Mesothelial cell of epicardium (in vitro differentiated cells): ENCODE measurements around the gene OR5M11. TPM values are rescaled to one million over a fixed set of nuclear protein-coding genes. Genes with fewer than 3 reads are reported as not detected.

Experiments
- DNase-seq, 2 experiments: peaks; one replicate each; pipeline ENCODE4 v3.0.0; 2021; ENCODE audit warnings: low spot score in 2 of 2; ENCODE audit not compliant: unreplicated experiment in 2 of 2
- H3K27ac Mint-ChIP-seq: 2 replicates; pipeline ENCODE4 v1.8.0; 2021; ENCODE audit warnings: mixed read lengths
- H3K27me3 Mint-ChIP-seq: 2 replicates; pipeline ENCODE4 v1.8.0; 2021; ENCODE audit warnings: low read depth, mixed read lengths
- H3K36me3 Mint-ChIP-seq: 2 replicates; pipeline ENCODE4 v1.8.0; 2021; ENCODE audit warnings: mixed read lengths
- H3K4me1 Mint-ChIP-seq: 2 replicates; pipeline ENCODE4 v1.8.0; 2021; ENCODE audit warnings: mixed read lengths
- H3K4me3 Mint-ChIP-seq: 2 replicates; pipeline ENCODE4 v1.8.0; 2021; ENCODE audit warnings: mild to moderate bottlenecking, moderate library complexity, mixed read lengths
- H3K9me3 Mint-ChIP-seq: 2 replicates; pipeline ENCODE4 v1.8.0; 2021; ENCODE audit warnings: mixed read lengths
- total RNA-seq: library from RNA; stranded (reverse); gene quantifications from 3 replicates; pipeline ENCODE4 v1.2.1, GENCODE V29; 2021
- TF ChIP-seq, protein P1 (sequence below): fragments of 200-600 bp; sonication (generic); IDR thresholded peaks from one replicate; pipeline ENCODE4 v1.5.0; 2021; ENCODE audit warnings: antibody characterized with exemption; ENCODE audit not compliant: unreplicated experiment

OR5M11 gene
- total RNA-seq, 1 donor from 2014 or later, result not detected

DNA sequence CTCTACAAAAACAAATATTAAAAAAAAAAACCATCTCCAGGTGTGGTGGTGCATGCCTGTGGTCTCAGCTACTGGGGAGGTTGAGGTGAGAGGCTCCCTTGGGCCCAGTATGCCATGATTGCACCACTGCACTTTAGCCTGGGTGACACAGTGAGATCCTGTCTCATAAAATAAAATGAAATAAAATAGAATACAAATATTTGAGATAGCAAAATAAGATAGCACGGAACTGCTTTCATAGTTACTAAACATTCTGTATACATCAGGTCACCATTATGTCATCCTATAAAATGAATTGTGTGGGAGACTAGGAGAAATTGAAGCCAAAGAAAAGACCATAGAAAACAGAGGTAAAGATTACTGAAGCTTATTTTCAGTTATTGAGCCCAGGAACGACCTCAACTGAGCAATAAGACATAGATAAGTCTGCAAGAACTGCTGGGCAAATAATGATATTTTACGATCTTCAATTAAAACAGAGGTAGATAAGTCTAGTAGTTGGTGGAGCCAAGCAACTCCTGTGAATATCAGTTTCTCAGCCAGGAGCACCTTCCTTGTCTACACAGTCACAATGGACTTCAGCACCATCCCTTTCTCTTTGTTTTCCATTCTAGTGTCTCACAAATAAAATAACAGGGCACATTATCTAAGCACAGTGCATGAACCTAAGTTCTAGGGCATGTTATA is 9.9 kb downstream of the OR5M11 start:
- TF ChIP-seq, protein P1, sequence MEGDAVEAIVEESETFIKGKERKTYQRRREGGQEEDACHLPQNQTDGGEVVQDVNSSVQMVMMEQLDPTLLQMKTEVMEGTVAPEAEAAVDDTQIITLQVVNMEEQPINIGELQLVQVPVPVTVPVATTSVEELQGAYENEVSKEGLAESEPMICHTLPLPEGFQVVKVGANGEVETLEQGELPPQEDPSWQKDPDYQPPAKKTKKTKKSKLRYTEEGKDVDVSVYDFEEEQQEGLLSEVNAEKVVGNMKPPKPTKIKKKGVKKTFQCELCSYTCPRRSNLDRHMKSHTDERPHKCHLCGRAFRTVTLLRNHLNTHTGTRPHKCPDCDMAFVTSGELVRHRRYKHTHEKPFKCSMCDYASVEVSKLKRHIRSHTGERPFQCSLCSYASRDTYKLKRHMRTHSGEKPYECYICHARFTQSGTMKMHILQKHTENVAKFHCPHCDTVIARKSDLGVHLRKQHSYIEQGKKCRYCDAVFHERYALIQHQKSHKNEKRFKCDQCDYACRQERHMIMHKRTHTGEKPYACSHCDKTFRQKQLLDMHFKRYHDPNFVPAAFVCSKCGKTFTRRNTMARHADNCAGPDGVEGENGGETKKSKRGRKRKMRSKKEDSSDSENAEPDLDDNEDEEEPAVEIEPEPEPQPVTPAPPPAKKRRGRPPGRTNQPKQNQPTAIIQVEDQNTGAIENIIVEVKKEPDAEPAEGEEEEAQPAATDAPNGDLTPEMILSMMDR, result no peak
- no peaks in the 10 kb centered on the region for H3K4me1 Mint-ChIP-seq
- no peaks in the 10 kb centered on the region for H3K36me3 Mint-ChIP-seq
- H3K27ac Mint-ChIP-seq, result no peak overlapping the region
- DNase-seq, result no peak
- no peak overlapping the region for H3K4me3 Mint-ChIP-seq
- no peaks in the 10 kb centered on the region for H3K27me3 Mint-ChIP-seq
- H3K9me3 Mint-ChIP-seq, result peaks cover 4% of the 10 kb centered on the region

DNA sequence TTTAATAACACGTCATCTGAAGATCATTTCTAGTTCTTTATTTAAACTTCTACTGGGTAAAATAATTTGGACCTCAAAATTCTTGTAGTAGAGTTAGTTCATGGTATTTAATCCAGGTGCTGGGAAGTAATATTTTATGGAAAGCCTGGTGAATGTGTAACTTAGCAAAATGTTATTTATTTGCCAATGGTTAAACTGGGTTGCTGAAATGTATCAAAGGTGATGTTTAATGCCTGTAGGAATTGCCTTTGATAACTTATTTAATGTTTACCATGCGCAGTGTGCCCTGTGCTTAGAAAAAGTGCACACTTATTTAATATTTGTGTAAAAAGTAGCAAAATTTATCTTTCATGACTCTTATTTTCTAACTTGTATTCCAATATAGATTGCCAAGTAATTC is 11.2 kb downstream of the OR5M11 start:
- TF ChIP-seq, protein P1, result no peak
- H3K27me3 Mint-ChIP-seq, result no peaks in the 10 kb centered on the region
- DNase-seq, result no peak
- no peak overlapping the region for H3K27ac Mint-ChIP-seq
- peaks cover 4% of the 10 kb centered on the region for H3K9me3 Mint-ChIP-seq
- no peaks in the 10 kb centered on the region for H3K36me3 Mint-ChIP-seq
- no peaks in the 10 kb centered on the region for H3K4me1 Mint-ChIP-seq
- H3K4me3 Mint-ChIP-seq, result no peak overlapping the region

DNA sequence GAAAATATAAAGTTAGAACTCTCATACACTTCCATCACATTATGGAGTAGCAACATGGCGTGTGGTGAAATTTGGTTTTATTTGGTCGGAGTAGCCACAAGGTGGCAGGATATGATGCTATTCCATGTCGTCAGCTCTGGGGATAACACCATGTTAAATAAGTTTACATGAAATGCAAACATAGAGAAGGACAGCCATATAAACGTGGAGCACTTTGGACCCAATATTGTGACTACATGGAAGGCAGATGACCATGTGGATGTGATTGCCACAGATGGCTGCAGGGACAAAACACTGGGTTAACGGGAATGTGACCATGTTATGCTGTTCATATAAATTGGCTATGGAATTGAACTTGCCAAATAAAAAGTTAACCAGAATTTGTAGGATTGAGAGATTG is 21.0 kb downstream of the OR5M11 start:
- Mint-ChIP-seq H3K27me3 (no peaks in the 10 kb centered on the region), H3K4me1 (no peaks in the 10 kb centered on the region), H3K9me3 (no peaks in the 10 kb centered on the region), H3K4me3 (no peak overlapping the region), H3K36me3 (no peaks in the 10 kb centered on the region), H3K27ac (no peak overlapping the region)
- TF ChIP-seq, protein P1, result peak; percentile 26
- no peak for DNase-seq

DNA sequence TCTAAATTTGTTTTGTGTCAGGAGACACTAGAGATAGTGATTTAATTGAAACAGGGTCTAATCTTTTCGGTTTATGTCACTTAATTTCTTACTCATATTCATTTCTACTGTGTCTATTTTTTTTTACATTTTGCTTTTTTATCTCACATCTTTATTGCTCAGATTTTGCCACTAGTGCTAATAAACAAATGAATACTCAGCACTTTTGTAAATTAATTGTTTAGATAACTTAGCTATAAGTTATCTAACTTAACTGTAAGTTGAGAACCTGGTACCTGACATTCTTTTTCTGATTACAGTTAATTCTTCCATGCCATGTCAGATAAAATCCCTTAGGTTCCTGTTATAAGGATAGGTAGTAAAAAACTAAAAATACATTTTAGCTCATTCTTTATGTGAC is 29.8 kb downstream of the OR5M11 start:
- TF ChIP-seq, protein P1, result no peak
- Mint-ChIP-seq H3K27me3 (no peaks in the 10 kb centered on the region), H3K9me3 (peaks cover 3% of the 10 kb centered on the region), H3K36me3 (no peaks in the 10 kb centered on the region), H3K27ac (no peak overlapping the region), H3K4me3 (no peak overlapping the region), H3K4me1 (no peaks in the 10 kb centered on the region)
- DNase-seq, result no peak

DNA sequence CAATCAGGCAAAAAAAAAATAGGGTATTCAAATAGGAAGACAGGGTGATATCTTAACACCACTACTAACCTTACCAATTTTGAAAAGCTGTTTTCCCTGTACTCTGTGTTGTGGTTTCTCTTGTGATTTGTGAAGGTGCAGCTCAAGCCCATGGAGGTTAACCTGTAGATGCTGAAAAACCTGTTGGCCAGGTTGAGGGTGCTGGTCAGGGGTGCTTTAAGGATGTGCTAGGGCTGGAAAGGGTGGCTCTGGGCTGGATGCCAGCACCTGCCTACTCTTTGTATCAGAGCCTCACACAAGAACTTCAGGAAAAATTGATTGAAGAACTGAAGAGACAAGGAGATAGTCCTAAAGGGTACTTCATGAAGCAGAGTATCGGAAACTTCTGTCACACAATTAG is 33.6 kb downstream of the OR5M11 start:
- Mint-ChIP-seq H3K27ac (no peak overlapping the region), H3K36me3 (no peaks in the 10 kb centered on the region), H3K4me1 (no peaks in the 10 kb centered on the region), H3K4me3 (no peak overlapping the region), H3K27me3 (no peaks in the 10 kb centered on the region), H3K9me3 (peaks cover 11% of the 10 kb centered on the region)
- DNase-seq, result no peak
- TF ChIP-seq, protein P1, result no peak
